ENCODE data around the gene LGMN.
"Not testable (repeated sequence)": the region's sequence is repeated elsewhere in the genome, so short reads cannot be mapped to it uniquely, and the experiment has no call there.

Gene LGMN

GRCh38 chr14:92748259-92749016 is at the start of gene LGMN:
Gene LGMN, minus strand, starts transcription at chr14:92748627. Its CDS starts 15,841 bp downstream, at chr14:92732786.
- no peak for DNase-seq

- no peak for DNase-seq
Measured at GRCh38 chr14:92794961-92795360, 46.5 kb upstream of the LGMN start.

GRCh38 chr14:92794547-92794941 is 46.1 kb upstream of the LGMN start:
- DNase-seq, result no peak

- DNase-seq, result peak; percentile 100
Measured at GRCh38 chr14:92793709-92794546, 45.5 kb upstream of the LGMN start, which contains the start of gene GOLGA5. Gene GOLGA5, plus strand, starts transcription at chr14:92794305. Its CDS starts 3,133 bp downstream, at chr14:92797438.

- no peak for DNase-seq
Measured at GRCh38 chr14:92792885-92793284, 44.5 kb upstream of the LGMN start.

- no peak for DNase-seq
Measured at GRCh38 chr14:92789457-92790089, 41.1 kb upstream of the LGMN start.

- DNase-seq, result no peak
Measured at GRCh38 chr14:92787554-92787953, 39.1 kb upstream of the LGMN start.

GRCh38 chr14:92786427-92786756 is 38.0 kb upstream of the LGMN start:
- DNase-seq, result no peak

GRCh38 chr14:92785667-92786426 is 37.4 kb upstream of the LGMN start:
- DNase-seq, result no peak

GRCh38 chr14:92783813-92784431 is 35.5 kb upstream of the LGMN start:
- DNase-seq, result no peak

GRCh38 chr14:92781350-92781749 is 32.9 kb upstream of the LGMN start:
- no peak for DNase-seq

GRCh38 chr14:92780444-92781232 is 32.2 kb upstream of the LGMN start:
- no peak for DNase-seq

GRCh38 chr14:92778868-92779565 is 30.6 kb upstream of the LGMN start:
- not testable (repeated sequence) for DNase-seq

- DNase-seq, result not testable (repeated sequence)
Measured at GRCh38 chr14:92775292-92775691, 26.9 kb upstream of the LGMN start.

- no peak for DNase-seq
Measured at GRCh38 chr14:92774572-92774971, 26.1 kb upstream of the LGMN start.

GRCh38 chr14:92770484-92770883 is 22.1 kb upstream of the LGMN start:
- no peak for DNase-seq

- no peak for DNase-seq
Measured at GRCh38 chr14:92768795-92769194, 20.4 kb upstream of the LGMN start.

GRCh38 chr14:92768236-92768635 is 19.8 kb upstream of the LGMN start:
- DNase-seq, result peak; percentile 25

- not testable (repeated sequence) for DNase-seq
Measured at GRCh38 chr14:92763666-92764631, 15.5 kb upstream of the LGMN start.

GRCh38 chr14:92760524-92760805 is 12.0 kb upstream of the LGMN start:
- no peak for DNase-seq

Data from NK-92 treated with Interleukin-12 subunit alpha and Interleukin-12 subunit beta, amount 100 ng/mL, for 24 hours (cell line).